Gastroesophageal sphincter (tissue), 3 donors: ENCODE measurements around the gene SPINK4.

Experiments used
- EP300 ChIP-seq: sonication (generic); formaldehyde crosslinking; IDR thresholded peaks from one replicate; pipeline ENCODE4 v1.6.1; 2017; ENCODE audit warnings: antibody characterized with exemption, mild to moderate bottlenecking
- POLR2A ChIP-seq, 2 donors: fragments of 450-650 bp; IDR thresholded peaks; one replicate each; pipeline ENCODE4 v1.6.1; 2017; ENCODE audit warnings: antibody characterized with exemption in 2 of 2, mild to moderate bottlenecking in 2 of 2, moderate library complexity in 1 of 2
- POLR2AphosphoS5 ChIP-seq: sonication (generic); formaldehyde crosslinking; IDR thresholded peaks from one replicate; pipeline ENCODE4 v1.6.1; 2017; ENCODE audit warnings: antibody characterized with exemption
- TF ChIP-seq, protein P1 (sequence below), 4 experiments: fragments of 200-600 bp in 2 of 4; fragments of 450-650 bp in 2 of 4; sonication (generic) in 1 of 4; IDR thresholded peaks; one replicate each; pipeline ENCODE4 v1.5.1; 2017 to 2019; ENCODE audit warnings: antibody characterized with exemption in 4 of 4, mild to moderate bottlenecking in 2 of 4, moderate library complexity in 2 of 4

DNA sequence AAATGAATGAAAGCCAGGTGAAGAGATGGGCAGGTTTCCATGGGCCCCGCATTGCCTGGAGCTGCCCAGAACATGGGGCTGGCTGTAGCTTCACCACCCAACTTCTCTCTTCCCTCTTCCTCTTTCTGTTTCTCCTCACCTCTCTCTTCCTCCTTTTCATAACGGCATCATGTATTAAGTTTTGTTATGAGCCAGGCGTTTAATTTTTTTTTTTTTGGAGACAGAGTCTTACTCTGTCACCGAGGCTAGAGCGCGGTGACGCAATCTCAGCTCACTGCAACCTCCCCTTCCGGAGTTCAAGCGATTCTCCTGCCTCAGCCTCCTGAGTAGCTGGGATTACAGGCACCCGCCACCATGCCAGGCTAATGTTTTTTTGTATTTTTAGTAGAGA lies 13.0 kb upstream of the SPINK4 start:
- TF ChIP-seq, protein P1, sequence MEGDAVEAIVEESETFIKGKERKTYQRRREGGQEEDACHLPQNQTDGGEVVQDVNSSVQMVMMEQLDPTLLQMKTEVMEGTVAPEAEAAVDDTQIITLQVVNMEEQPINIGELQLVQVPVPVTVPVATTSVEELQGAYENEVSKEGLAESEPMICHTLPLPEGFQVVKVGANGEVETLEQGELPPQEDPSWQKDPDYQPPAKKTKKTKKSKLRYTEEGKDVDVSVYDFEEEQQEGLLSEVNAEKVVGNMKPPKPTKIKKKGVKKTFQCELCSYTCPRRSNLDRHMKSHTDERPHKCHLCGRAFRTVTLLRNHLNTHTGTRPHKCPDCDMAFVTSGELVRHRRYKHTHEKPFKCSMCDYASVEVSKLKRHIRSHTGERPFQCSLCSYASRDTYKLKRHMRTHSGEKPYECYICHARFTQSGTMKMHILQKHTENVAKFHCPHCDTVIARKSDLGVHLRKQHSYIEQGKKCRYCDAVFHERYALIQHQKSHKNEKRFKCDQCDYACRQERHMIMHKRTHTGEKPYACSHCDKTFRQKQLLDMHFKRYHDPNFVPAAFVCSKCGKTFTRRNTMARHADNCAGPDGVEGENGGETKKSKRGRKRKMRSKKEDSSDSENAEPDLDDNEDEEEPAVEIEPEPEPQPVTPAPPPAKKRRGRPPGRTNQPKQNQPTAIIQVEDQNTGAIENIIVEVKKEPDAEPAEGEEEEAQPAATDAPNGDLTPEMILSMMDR (IDR thresholded peaks at IDR 0.05): no peak
- TF ChIP-seq EP300: no peak
- TF ChIP-seq POLR2AphosphoS5: no peak
- no peak for TF ChIP-seq POLR2A (IDR thresholded peaks at IDR 0.05)
